Stimulated activated CD4-positive, alpha-beta T cell treated with anti-CD3 and anti-CD28 coated beads, Interleukin-2, amount 100 ng/mL, for 48 hours (primary cell): ENCODE data around the gene TOP3B.

ENCODE experiments used
- DNase-seq, 2 donors: peaks; one replicate each; pipeline ENCODE4 v3.0.0-alpha.2; 2020

The TOP3B gene

DNA sequence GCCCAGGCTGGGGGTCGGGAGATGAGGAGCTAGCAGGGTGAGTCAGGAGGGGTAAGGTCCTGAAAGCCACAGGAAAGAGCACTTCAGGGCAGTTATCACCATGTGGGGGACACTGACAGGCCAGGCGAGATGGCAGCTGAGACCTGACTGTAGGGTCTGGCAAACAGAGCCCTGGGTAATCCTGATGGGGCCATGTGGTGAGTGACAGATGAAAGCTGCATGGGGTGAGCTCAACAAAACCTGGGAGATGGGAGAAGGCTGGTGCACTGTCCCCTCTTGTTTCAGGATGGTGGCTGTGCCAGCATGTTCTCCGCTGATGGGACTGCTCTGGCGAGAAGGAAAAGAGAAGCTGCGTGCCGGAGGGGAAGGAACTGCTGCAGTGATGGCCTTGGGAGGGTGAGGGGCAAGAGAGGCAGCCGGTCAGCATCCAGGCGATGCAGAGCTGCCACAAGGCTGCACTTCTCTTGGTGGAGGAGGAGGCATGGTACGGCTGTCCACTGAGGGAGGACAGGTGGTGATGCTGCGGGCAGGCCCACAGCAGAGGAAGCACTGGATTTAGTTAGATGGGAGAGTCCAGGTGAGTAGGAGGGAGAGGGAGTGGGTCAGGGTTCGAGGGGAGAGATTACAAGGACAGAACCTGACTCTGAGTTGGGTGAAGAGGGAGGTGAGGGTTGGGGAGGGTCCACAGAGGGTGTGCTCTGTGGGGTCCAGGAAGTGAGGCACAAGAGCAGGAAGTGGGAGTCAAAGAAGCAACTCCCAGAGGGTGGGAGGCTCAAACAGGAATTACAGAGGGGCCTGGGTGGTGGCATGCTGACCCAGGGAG is 3.8 kb downstream of the TOP3B start:
- no peak for DNase-seq

DNA sequence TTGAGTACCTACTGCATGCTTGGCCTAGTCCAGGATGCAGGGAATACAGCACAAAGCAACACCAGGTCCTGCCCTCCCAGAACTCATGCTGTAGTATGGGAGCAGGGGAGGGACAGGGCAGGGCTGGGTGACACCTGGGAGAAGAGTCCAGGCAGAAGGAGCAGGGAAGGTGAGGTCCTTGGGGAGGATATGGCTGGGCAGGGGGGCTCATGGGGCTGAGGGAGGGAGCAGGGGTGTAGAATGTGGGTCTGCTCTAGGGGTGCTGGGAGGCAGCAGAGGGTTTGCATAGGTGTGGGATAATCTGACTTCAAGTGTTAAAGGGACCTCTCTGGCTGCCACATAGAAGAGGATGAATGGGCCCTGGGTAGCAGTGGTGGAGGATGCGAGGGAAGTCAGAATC is 4.8 kb downstream of the TOP3B start:
- no peak for DNase-seq

DNA sequence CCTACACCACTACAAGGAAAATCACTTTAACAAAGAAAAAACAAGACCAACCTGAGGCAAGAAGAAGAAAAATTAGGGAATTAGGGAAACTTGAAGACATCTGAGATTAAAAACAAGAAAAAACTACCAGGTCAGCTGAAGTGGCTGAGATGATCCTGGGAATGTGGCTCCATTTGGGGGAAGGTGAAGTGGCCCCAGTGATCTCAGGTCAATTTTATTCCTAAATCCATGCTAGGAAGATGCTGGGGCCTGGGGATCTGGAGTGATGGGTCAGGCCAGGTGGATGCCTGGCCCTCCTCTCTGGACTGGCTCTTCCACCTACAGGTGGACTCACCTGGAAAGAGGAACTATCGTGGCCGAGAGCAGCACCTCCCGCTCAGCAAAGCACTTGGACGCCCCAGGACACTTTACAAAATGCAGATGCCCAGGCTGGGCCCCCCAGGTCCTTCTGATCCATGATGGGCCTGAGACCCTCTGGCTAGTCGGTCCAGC is 6.7 kb downstream of the TOP3B start:
- no peak for DNase-seq

DNA sequence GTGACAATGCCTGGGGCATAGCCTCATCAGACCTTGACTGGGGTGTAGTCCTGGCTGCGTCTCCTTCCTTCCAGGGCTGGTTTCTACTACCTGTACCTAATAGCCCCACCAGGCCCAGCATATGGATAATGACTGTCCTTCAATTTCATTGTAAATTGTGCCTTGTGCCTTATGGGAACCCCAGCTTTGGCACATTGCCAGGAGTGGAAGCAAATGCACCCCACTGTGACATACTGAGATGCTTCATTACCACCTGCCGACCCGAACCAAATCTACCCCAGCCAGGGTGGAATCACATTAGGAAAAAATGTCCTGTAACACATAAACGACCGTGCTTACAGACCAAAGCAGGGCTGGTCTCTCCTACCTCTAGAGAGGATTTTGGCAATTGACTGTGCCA is 7.3 kb downstream of the TOP3B start:
- DNase-seq = no peak

DNA sequence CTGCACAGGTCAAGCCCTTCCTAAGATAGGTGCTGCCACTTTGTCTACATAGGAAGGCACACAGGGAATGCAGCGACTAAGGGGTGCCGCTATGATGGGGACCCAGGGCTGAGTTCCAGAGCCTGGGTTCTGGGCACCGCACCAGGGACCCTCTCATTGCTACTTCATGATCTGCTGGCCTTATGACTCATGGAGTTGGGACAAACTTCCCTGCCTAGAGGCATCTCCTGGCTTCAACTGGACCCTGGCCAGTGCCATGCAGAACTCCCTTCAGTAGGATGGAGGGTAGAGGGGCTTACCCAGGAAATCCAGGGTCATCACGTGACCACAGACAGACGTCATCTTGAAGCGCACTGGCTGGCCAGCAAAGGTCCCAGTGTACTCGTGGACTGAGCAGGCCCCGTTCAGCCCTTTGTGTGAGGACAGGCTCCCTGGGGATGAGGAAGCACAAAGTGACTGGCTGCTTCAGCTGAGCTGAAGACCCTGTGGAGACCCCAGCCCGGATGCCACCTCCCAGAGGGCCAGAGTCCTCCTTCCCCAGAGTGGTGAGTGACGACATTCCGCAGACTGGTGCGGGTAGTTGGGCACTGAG is 8.4 kb downstream of the TOP3B start:
- no peak for DNase-seq

DNA sequence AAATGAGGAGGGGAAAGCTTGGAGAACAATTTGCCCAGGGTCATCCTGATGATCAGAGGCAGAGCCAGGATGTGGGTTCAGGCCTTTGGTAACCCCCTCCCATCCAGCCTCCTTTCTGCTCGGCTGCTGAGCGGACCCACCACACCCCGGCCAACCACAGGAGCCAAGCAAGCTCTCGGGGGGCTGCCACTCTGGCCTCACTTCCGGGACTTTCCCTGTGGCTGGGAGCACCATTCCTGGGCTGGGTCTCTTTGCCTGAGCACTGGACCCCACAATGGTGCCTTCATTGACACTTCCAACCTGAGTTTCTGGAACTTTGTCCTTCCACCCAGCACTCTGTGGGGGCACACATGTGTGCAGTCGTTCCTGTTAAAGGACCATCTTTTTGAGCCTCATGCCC is 9.8 kb downstream of the TOP3B start:
- no peak for DNase-seq

DNA sequence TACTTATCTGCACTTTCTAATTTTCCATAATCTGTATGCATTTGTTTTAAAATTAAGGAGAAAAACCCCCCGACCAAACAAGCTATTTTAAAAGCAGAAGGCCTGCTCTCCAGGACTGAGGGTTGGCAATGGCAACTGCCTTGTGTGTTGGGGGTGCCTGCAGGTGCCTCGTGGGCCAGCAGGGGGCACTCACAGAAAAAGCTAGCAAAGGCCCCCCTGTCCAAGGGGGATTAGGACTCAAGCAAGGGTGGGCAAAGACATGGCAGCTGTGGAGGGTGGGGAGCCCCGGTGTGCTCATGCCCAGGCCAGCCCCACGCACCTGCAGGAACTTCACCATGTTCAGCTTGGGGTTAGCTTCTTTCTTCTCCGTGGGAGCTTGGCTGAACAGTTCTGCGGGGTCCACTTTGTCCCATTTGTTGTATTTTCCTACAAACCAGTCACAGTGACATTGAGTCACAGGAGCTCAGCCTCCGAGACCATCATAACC is 10.3 kb downstream of the TOP3B start:
- peak; percentile 48 to 56 for DNase-seq

DNA sequence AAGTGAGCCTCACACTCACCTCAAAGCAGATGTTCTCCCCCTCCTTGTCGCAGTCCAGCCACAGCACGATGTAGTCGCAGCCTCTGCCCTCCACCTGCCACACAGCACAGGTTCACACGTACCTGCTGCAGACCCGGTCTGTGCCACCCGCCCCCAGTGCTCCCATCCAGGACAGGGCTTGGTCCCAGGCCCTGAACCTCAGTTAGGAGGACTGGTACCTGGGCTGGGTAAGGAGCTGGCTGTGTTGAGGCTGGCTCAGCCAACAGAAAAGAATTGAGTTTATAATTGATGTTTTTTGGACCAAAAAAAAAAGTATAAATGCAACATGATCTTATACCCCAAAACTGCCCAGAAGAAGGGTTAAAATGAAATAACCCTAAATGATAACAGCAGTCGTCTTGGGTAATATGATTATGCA is 10.7 kb downstream of the TOP3B start:
- DNase-seq = no peak

DNA sequence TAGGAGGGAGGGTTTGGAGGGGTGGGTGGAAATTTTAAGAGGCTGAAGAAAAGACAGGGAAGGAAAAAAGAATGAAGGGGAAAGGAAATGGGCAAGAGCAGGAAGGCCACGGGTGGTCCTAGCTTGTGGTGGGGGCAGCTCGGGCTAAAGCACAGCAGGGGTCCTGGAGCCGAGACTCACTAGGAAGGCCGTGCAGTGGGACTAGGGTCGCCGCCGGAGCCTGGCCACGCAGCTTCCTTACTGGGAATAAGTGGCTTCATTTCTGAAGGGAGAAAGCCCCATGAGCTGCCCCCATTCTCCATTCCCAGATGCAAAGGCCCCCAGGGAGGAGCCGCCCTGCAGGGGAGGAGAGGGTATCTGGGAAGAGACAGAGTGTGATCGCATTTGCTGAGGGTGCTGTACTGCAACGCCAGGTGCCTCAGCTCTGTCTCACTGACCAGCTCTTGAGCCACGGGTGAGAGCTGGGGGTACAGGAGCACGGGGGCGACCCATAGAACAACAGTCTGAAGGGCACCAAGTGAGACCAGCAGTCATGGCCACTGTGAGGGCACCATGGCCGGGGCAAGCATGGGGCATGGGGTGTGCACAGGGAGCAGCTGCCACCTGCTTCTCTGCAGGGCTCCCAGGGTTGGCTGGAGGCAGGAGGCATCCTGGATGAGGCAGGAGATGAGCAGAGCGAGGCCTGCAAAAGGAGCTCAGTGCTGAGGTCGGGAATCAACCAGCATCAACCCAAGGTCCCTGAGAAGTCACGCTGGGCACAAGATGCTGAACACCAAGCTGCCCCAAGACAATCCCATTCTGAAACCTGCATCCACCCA is 11.6 kb downstream of the TOP3B start:
- no peak for DNase-seq

DNA sequence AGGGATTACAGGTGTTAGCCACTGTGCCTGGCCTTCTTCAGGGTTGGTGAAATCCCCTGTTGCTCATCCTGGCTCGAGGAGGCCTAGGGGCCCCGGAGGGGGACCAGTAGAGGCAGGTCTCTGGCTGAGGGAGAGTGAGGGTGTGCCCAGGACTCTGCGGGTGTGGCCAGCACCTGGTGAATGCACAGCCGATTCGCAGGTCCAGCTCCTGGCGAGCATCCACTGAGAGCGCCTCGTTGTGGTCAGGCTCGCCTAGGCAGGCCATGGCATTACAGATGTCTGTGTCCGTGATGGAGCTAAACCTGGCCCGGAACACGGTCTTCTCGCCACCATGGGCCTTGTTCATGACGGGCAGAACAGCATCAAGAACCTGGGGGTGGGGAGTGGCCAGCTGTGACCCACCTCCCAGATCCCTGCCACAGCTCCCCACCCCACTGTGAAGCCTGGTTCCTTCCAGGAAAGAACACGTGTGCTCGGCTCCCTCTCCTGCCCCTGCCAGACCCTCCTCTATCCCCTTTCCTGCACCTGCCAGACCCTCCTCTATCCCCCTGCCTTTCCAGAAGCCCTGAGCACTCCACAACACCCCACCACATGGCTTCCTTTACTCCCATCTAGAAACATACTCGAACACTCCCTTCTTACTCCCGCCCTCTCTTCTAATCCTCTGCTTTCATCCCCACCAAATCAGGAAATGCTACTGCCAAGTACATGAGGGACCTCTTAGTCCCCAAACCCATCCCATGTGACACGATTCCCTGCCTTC is 12.4 kb downstream of the TOP3B start:
- no peak for DNase-seq

DNA sequence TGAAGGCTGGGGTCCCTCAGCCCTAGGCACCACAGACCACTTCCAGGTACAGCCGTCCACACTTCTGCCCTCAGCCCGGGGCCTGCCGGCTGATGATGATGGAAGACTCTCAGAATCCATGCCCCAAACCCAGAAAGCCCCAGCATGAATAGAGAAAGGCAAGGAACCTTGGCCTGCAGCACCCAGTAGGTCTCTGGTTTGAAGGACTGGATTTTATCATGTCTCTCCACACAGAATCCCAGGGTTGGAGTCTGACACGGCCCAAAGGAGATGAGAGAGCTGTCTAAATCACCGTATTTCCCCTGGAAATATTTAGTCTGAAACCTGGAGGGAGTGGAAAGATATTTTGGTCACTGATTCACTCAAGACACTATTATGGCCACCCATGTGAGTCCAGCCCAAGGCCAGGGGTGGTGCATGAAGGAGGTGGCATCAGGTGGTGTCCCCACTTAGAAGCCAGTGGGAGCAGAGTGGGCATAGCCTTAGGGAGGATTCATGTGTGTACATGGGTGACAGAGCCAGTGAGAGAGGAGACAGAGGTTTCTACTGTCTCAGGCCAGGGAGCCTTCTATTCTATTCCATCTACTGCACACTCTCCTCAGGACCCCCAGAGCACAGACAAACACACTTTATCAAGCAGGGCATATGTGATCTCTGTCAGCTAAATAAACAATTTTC is 14.0 kb downstream of the TOP3B start:
- no peak for DNase-seq

DNA sequence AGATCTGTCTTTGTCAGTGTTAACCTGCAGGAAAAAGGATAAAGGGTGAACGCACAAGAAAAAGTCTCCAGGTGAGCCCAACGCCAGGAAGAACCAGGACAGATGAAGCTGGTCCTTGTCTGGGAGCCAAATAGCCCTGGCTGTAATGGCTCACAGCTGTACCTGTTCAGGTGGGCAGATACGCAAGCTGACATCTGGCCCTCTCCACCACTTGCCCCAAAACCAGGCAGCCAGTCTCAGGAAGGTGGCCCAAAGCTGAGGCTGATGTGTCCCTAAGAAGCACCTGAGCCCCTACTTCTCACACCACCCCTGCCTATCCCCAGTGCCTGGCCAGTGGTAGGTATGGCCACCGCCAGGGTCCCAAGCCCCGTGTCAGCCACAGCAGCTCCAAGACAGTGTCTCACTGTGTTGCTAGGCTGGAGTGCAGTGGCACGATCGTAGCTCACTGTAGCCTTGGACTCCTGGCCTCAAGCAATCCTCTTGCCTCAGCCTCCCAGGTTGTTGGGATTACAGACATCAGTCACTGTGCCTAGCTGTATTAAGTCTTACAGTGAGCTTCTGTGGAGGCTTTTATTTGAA is 14.8 kb downstream of the TOP3B start:
- DNase-seq = no peak

DNA sequence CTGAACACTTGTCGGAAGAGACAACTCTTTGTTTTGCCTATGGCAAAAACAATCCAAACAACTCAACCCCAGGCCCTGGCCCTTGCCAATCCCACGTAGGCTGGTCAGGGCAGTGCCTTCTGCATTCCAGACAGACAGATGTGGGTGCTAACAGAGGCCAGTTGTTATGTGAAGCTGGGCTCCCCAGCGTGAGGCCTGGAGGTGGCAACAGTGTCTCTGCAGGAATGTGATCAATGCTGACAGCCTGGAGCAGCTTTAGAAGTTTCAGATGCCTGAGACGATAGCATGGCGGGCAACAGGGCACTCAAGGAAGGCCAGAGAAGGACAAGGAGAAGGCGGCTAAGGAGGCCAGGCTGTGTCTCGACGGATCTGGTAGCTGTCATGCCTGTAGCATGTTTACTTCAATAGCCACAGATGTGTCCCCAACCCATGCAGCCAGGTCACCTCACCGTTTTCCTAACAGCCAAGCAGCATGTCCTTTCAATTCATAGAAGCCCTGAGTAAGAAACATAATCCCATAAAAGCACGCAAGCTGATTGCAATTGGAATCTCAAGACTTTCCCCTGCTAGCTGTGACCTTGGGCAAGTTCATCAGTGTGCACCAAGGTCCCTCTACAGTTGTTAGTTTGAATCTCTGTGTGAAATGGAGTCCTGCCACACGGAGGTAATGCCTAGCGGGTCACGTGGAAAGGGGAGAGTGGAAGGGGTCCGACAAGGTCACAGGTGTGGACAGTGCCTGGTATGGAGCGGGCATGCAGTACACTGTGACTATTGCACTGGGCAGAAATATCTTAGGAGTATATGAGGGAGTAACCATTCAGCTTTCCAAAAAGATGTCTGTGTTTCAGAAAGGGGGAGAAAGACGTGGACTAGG is 15.7 kb downstream of the TOP3B start:
- no peak for DNase-seq

DNA sequence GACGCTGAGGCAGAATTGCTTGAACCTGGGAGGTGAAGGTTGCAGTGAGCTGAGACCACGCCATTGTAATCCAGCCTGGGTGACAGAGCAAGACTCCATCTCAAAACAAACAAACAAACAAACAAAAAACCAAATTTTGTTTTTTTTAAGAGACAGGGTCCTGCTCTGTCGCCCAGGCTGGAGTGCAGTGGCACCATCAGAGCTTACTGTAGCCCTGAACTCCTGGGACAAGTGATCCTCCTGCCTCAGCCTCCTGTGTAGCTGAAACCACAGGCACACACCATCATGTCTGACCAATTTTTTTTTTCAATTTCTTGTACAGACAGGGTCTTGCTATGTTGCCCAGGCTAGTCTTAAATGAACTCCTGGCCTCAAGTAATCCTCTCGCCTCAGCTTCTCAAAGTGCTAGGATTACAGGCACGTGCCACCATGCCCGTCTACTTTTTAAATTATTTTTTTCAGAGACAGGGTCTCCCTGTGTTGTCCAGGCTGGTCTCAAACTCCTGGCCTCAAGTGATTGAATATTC is 16.8 kb downstream of the TOP3B start:
- DNase-seq = no peak

DNA sequence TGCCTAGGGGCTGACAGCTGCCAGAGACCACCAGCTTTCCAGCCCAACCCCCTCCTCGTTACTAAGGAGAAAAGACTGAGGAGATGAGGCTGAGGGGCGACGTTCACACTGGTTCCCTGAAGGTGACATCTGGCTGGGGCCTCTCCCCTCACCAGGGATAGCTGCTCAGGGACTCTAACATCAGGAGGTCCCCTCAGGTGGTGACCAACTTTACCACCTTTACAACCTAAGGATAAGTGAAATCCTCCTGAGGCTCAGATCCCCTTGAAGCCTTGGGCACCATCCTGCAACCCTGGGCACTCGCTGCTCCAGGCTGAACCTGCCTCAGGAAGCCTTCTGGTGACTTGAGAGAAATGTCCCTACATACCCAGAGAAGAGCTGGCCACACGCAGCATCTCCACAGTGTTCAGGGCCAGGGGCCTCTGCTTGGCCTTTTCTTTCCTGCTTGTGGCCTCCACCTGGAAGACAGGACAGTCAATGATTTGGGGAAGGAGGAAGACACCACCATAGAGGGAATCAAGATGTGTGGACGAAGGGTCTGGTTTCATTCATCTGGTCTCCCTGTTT is 17.6 kb downstream of the TOP3B start:
- DNase-seq = no peak

DNA sequence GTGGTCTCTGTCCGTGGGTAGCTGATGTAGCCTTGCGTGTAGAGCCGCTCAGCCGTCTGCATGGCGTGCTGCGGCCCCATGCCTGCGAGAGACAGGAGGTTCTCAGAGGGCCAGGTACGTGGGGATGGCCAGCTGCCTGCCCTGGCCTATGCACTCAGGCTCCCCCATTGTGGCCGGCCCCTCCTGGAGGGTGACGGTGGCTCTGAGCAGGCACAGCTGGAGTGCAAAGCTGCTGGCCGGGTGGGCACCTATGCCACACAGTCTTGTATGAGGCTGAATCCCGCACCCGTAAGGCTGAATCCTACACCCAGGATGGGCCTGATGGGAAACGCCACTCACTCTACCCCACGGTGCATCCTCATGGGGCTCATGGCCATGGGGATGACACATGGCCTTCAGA is 18.4 kb downstream of the TOP3B start:
- no peak for DNase-seq

DNA sequence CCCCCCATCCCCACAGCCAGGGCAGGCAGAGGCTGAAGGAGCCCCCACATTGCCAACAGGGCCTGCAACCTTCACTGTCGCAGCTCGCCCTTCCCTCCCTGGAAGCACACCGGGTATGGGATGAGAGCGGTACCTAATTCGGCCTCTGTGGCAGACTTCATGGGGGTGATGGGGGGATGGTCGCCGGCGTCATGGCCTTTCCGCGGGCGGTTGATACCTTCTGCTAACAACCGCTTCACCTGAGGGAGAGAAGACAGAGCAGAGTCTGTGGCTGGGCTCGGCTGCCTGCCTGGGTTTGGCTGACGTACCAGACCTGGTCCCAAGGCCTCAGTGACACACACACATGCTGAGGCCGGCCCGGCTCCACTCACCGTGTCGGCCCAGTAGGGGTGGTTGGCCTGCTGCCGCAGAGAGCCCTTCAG is 18.8 kb downstream of the TOP3B start:
- no peak for DNase-seq

DNA sequence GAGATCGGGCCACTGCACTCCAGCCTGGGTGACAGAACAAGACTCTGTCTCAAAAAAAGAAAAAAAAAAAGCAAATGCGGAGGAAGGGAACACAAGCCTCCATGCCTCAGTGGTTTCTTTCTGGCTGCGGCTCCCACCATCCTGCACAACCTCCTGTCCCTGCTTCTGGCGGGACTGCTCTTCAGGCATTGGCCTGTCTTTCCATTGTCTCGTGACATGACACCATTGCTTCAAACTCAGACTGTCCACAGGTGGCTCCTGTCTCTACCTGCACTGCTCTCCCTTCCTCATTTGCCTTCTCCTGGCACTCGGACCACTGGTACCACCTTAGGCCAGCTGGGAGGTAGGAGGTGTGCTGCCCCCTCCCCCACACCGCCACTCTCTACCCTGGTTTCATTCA is 19.3 kb downstream of the TOP3B start:
- no peak for DNase-seq

DNA sequence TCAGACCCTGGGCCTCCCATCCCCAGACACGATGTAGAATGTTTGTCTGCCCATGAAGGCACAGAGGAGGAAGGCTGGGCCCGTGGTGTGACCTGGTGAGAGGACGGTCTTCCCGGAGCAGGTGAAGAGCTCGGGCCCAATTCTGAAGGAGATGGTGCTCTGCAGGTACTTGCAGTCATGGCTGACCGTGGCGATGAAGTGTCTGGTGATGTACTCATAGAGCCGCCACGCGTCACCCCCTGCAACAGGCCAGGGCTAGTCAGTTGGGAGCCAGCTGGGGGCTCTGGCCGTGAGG is 20.0 kb downstream of the TOP3B start:
- DNase-seq = no peak
